Testis (tissue), 3 donors: Measurements from ENCODE around the gene PTPN6. TPM values are rescaled to one million over a fixed set of nuclear protein-coding genes. Genes with fewer than 3 reads are reported as not detected.

Experiments
- DNase-seq: peaks from one replicate; pipeline ENCODE4 v3.0.0-alpha.2; 2019
- H3K27ac ChIP-seq, 2 donors: fragments of 200-600 bp; sonication (generic); one replicate each; pipeline ENCODE4 v1.5.1; 2019
- H3K27me3 ChIP-seq: fragments of 200-600 bp; sonication (generic); one replicate; pipeline ENCODE4 v1.5.1; 2019
- H3K36me3 ChIP-seq: fragments of 200-600 bp; sonication (generic); one replicate; pipeline ENCODE4 v1.5.1; 2017; ENCODE audit warnings: low read depth; ENCODE audit errors: missing control alignments
- H3K4me1 ChIP-seq: fragments of 200-600 bp; sonication (generic); one replicate; pipeline ENCODE4 v1.5.1; 2019
- H3K4me3 ChIP-seq, 2 donors: fragments of 200-600 bp; sonication (generic); one replicate each; pipeline ENCODE4 v1.5.1; 2017 to 2019
- H3K9me3 ChIP-seq: fragments of 200-600 bp; sonication (generic); one replicate; pipeline ENCODE4 v1.5.1; 2017
- POLR2A ChIP-seq: fragments of 450-650 bp; IDR thresholded peaks from one replicate; pipeline ENCODE4 v1.6.1; 2017; ENCODE audit warnings: antibody characterized with exemption, mild to moderate bottlenecking, moderate library complexity
- WGBS, 2 donors: methylation state at CpG; one replicate each; pipeline ENCODE4 v1.1.5; 2018; 5-methylcytosine and 5-hydroxymethylcytosine counted together
- intact Hi-C: fragments of 100-400 bp; cut with DNase I; formaldehyde crosslinking; loops from one replicate; pipeline ENCODE4 v1.15.1; 2023; ENCODE audit warnings: low total_unique reads
- polyA plus RNA-seq: library from polyadenylated mRNA; stranded (reverse); fragments of 350-450 nt; fragmentation: Illumina TruSeq; extraction: RNeasy Lipid Tissue Mini Kit (QIAGEN cat#74804); gene quantifications from one replicate; pipeline ENCODE4 v1.2.3, GENCODE V29; 2014; ENCODE audit warnings: low read depth, low replicate concordance; ENCODE audit not compliant: insufficient read depth
- total RNA-seq, 2 donors: library from RNA; depleted of rRNA; stranded (reverse); fragments of >200 nt; gene quantifications; one replicate each; pipeline ENCODE4 v1.2.3, GENCODE V29; 2016
- TF ChIP-seq, protein P1 (sequence below), 3 experiments: fragments of 450-650 bp in 2 of 3; fragments of 200-600 bp in 1 of 3; sonication (generic) in 1 of 3; IDR thresholded peaks; one replicate each; pipeline ENCODE4 v1.5.1; 2016 to 2019; ENCODE audit warnings: antibody characterized with exemption in 3 of 3, mild to moderate bottlenecking in 2 of 3, moderate library complexity in 1 of 3

The PTPN6 gene
- total and polyA plus RNA-seq, 3 donors from 2014 or later = 3.7 to 19.1 (median 9.1) TPM

DNA sequence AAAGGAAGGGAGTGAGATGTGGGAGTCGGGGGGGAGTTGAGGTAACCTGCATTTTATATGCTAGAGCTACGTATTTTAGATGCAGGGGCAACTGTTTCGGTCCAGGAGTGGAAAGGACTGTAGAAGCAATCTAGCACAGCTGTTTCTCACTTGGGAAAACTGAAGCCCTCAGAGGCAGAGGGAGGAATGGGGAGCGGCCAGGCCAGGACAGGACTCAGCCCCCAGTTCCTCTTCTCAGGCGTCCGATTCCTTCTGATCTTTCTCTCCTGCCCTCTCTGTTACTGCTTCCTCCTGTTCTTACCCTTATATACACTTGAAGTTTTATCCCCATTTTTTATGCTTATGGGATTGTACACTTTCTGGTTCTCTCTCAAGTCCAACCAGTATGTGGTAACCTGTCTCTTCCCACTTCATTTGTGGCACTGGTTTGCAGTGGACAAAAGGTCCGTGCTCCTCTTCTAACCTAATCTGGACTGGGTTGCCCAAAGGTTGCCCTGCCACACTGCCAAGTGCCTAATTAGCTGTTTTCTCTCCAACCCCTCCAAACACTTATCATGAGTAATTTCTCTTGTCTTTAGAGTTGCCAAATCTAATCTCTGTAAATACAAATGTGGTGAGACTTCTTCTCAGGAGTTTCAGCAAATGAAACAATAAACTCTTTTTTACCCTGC, 50.9 kb downstream of the PTPN6 start:
- no peak overlapping the region for H3K4me3 ChIP-seq
- TF ChIP-seq, protein P1, sequence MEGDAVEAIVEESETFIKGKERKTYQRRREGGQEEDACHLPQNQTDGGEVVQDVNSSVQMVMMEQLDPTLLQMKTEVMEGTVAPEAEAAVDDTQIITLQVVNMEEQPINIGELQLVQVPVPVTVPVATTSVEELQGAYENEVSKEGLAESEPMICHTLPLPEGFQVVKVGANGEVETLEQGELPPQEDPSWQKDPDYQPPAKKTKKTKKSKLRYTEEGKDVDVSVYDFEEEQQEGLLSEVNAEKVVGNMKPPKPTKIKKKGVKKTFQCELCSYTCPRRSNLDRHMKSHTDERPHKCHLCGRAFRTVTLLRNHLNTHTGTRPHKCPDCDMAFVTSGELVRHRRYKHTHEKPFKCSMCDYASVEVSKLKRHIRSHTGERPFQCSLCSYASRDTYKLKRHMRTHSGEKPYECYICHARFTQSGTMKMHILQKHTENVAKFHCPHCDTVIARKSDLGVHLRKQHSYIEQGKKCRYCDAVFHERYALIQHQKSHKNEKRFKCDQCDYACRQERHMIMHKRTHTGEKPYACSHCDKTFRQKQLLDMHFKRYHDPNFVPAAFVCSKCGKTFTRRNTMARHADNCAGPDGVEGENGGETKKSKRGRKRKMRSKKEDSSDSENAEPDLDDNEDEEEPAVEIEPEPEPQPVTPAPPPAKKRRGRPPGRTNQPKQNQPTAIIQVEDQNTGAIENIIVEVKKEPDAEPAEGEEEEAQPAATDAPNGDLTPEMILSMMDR (IDR thresholded peaks at IDR 0.05) = no peak
- TF ChIP-seq POLR2A = no peak
- no peak overlapping the region for H3K27ac ChIP-seq
- H3K36me3 ChIP-seq = no peaks in the 10 kb centered on the region
- intact Hi-C loops = no loop called here
- no peaks in the 10 kb centered on the region for H3K27me3 ChIP-seq
- 75 to 78% methylated on average over 7 of the region's 7 CpGs for WGBS, 2 donors
- H3K4me1 ChIP-seq = peaks cover 6% of the 10 kb centered on the region
- DNase-seq = no peak
- H3K9me3 ChIP-seq = no peaks in the 10 kb centered on the region

DNA sequence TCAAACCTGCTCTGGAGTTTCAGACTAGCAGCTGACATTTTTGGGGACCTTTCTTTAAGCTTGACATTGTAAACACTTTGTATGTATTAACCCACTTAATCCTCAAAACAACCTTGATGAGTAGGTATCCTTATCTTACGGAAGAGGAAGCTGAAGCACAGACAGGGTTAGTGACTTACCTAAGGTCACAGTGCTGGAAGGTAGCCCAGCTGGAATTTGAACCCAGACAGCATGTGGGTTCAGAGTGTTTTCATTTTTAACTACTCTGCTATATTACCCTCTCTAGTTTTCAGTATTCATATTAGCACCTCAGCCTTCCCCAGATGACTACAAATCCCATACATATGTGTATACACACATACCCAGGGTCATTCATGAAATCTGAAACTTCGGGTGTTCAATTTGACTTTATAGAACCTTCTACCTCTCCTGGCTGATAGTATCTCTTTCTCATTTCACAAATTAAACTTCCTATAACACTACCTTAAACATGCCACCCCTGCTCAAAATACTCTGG, 53.2 kb downstream of the PTPN6 start:
- DNase-seq = no peak
- Histone ChIP-seq H3K4me1 (peaks cover 6% of the 10 kb centered on the region), H3K36me3 (no peaks in the 10 kb centered on the region), H3K27ac (no peak overlapping the region), H3K9me3 (no peaks in the 10 kb centered on the region), H3K4me3 (no peak overlapping the region), H3K27me3 (no peaks in the 10 kb centered on the region)
- intact Hi-C loops = no loop called here
- 80 to 93% methylated on average over 2 of the region's 2 CpGs for WGBS, 2 donors
- no peak for TF ChIP-seq POLR2A
- TF ChIP-seq, protein P1 (IDR thresholded peaks at IDR 0.05) = no peak

DNA sequence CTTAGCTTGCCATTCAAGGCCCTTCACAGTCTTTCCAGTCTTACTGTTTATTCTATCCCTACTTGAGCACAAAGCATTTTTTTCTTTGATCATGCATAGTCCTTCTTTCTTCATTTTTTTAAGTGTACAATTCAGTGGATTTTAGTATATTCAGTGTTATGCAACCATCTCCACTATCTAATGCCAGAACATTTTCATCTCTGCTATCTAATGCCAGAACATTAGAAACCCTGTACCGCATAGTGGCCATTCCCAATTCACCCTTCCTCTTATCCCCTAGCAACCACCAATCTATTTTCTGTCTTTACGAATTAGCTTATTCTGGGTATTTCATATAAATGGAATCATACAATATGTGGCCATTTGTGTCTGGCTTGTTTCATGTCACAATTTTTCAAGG, 53.7 kb downstream of the PTPN6 start:
- peaks cover 6% of the 10 kb centered on the region for H3K4me1 ChIP-seq
- TF ChIP-seq, protein P1 (IDR thresholded peaks at IDR 0.05) = no peak
- no peak for TF ChIP-seq POLR2A
- H3K27me3 ChIP-seq = no peaks in the 10 kb centered on the region
- no peaks in the 10 kb centered on the region for H3K9me3 ChIP-seq
- WGBS, 2 donors = 80 to 83% methylated on average over 2 of the region's 2 CpGs
- no peak overlapping the region for H3K27ac ChIP-seq
- no peak for DNase-seq
- intact Hi-C loops = no loop called here
- no peaks in the 10 kb centered on the region for H3K36me3 ChIP-seq
- no peak overlapping the region for H3K4me3 ChIP-seq

DNA sequence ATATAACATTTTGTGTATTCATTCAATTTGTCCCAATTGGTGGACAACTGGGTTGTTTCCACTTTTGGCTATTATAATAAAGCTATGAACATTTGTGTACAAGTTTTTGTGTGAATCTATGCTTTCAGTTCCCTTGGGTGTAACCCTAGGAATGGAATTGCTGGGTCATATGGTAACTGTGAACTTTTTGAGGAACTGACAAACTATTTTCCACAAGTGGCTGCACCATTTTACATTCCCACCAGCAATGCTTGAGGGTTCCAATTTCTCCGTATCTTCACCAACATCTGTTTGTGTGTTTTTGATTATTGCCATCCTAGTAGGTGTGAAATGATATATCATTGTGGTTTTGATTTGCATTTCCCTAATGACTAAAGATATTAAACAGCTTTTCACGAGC, 54.2 kb downstream of the PTPN6 start:
- TF ChIP-seq POLR2A = no peak
- TF ChIP-seq, protein P1 (IDR thresholded peaks at IDR 0.05) = no peak
- Histone ChIP-seq H3K4me1 (peaks cover 6% of the 10 kb centered on the region), H3K9me3 (no peaks in the 10 kb centered on the region), H3K27ac (no peak overlapping the region), H3K36me3 (no peaks in the 10 kb centered on the region), H3K27me3 (no peaks in the 10 kb centered on the region), H3K4me3 (no peak overlapping the region)
- DNase-seq = no peak
- intact Hi-C loops = no loop called here
- 91 to 94% methylated on average over 2 of the region's 2 CpGs for WGBS, 2 donors

DNA sequence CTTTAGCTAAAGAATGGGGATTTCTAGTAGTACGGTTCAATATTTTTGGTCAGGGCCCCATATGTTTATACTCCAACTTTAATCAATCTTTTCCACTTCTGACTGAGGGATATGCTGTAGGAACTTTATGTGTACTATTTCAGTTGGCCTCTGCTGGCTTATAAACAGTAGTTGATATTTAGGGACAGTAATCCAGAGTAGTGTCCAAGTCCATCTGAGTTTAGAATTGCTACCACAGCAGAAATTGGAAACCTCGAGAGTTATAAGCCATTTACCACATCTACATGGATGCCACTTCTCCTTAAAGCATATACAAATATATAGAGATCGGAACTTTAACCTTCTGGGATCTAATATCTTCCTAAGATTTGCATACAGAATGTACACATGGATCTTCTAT, 55.5 kb downstream of the PTPN6 start:
- Histone ChIP-seq H3K4me3 (no peak overlapping the region), H3K36me3 (no peaks in the 10 kb centered on the region), H3K4me1 (peaks cover 6% of the 10 kb centered on the region), H3K9me3 (no peaks in the 10 kb centered on the region), H3K27me3 (no peaks in the 10 kb centered on the region), H3K27ac (no peak overlapping the region)
- intact Hi-C loops = no loop called here
- no peak for DNase-seq
- TF ChIP-seq, protein P1 (IDR thresholded peaks at IDR 0.05) = no peak
- no peak for TF ChIP-seq POLR2A
- 92 to 99% methylated on average over 3 of the region's 3 CpGs for WGBS, 2 donors
